Stimulated activated effector memory CD8-positive, alpha-beta T cell treated with anti-CD3 and anti-CD28 coated beads, Interleukin-12 subunit alpha, Interleukin-12 subunit beta, amount 100 ng/mL, for 72 hours (primary cell): Measurements from ENCODE around the gene SKAP1.
"Not testable (repeated sequence)": the region's sequence is repeated elsewhere in the genome, so short reads cannot be mapped to it uniquely, and the experiment has no call there.

Experiments used
- ATAC-seq: fragments of 150-1000 bp; cut with Tn5 transposase; 2 replicates; pipeline ENCODE4 v1.10.0; 2021
- DNase-seq, 2 donors: peaks; one replicate each; pipeline ENCODE4 v3.0.0; 2021 to 2022; ENCODE audit warnings: low spot score in 2 of 2
- H3K27ac Mint-ChIP-seq: one replicate; pipeline ENCODE4 v1.8.0; 2022; ENCODE audit warnings: mild to moderate bottlenecking, mixed read lengths
- H3K36me3 Mint-ChIP-seq: one replicate; pipeline ENCODE4 v1.8.0; 2022; ENCODE audit warnings: mild to moderate bottlenecking, mixed read lengths
- H3K4me1 Mint-ChIP-seq: one replicate; pipeline ENCODE4 v1.8.0; 2022; ENCODE audit warnings: mixed read lengths
- H3K4me3 Mint-ChIP-seq: one replicate; pipeline ENCODE4 v1.8.0; 2022; ENCODE audit warnings: mild to moderate bottlenecking, mixed read lengths
- H3K9me3 Mint-ChIP-seq: one replicate; pipeline ENCODE4 v1.8.0; 2022; ENCODE audit warnings: mixed read lengths

SKAP1 gene

GRCh38 chr17:48290378-48290777, 139.6 kb downstream of the SKAP1 start:
- no peak overlapping the region for H3K4me3 Mint-ChIP-seq
- H3K9me3 Mint-ChIP-seq, result no peaks in the 10 kb centered on the region
- peaks cover 15% of the 10 kb centered on the region for H3K36me3 Mint-ChIP-seq
- no peak for ATAC-seq
- no peak for DNase-seq
- H3K4me1 Mint-ChIP-seq, result peaks cover 27% of the 10 kb centered on the region
- H3K27ac Mint-ChIP-seq, result no peak overlapping the region

DNA sequence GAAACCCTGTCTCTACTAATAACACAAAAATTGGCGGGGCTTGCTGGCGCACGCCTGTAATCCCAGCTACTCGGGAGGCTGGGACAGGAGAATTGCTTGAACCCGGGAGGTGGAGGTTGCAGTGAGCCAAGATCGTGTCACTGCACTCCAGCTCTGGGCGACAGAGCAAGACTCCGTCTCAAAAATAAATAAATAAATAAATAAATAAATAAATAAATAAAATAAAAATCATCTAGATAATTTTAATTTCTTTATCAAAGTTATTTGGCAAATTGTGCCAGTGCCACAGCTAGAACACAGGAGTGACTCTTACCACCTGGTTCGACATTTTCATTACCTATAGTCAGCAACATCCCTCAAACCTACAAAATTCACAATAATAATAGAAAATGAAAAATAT, 143.1 kb downstream of the SKAP1 start:
- peaks cover 20% of the 10 kb centered on the region for H3K4me1 Mint-ChIP-seq
- DNase-seq, H3K4me3 Mint-ChIP-seq, H3K27ac Mint-ChIP-seq, H3K9me3 Mint-ChIP-seq, ATAC-seq: not testable (repeated sequence)
- peaks cover 13% of the 10 kb centered on the region for H3K36me3 Mint-ChIP-seq

DNA sequence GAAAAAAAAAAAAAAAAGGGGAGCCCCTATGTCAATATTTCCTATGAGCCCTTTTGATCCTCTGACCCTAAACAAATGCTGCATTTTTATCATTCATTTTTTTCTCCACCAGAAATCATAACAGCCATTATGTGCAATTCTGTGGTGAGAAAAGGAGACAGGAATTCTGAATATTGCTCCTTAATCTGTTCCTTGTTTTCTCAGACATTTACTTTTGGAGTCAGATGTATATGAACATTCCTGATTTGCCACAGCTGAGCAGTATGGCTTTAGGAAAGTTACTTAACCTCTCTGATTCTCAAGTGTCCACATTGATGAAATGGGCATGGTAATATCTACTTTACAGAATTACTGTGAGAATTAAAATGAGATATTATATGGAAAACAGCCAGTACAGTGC, 144.4 kb downstream of the SKAP1 start:
- ATAC-seq (no peak), DNase-seq (no peak)
- no peaks in the 10 kb centered on the region for H3K9me3 Mint-ChIP-seq
- peaks cover 20% of the 10 kb centered on the region for H3K4me1 Mint-ChIP-seq
- H3K36me3 Mint-ChIP-seq, result peaks cover 4% of the 10 kb centered on the region
- no peak overlapping the region for H3K4me3 Mint-ChIP-seq
- H3K27ac Mint-ChIP-seq, result no peak overlapping the region

- no peak for DNase-seq
- Mint-ChIP-seq H3K9me3 (no peaks in the 10 kb centered on the region), H3K4me3 (no peak overlapping the region), H3K36me3 (no peaks in the 10 kb centered on the region), H3K4me1 (peaks cover 17% of the 10 kb centered on the region), H3K27ac (peak overlapping the region; percentile 15)
- ATAC-seq, result no peak
These were observed 146.1 kb downstream of the SKAP1 start for GRCh38 chr17:48283907-48284306.

- Mint-ChIP-seq H3K36me3 (peaks cover 2% of the 10 kb centered on the region), H3K4me1 (peaks cover 22% of the 10 kb centered on the region), H3K27ac (peak overlapping the region; percentile 15), H3K4me3 (no peak overlapping the region), H3K9me3 (no peaks in the 10 kb centered on the region)
- ATAC-seq (no peak), DNase-seq (no peak)
These were observed 146.6 kb downstream of the SKAP1 start for GRCh38 chr17:48283411-48283810.

- H3K4me3 Mint-ChIP-seq, result no peak overlapping the region
- no peak overlapping the region for H3K27ac Mint-ChIP-seq
- ATAC-seq (no peak), DNase-seq (no peak)
- H3K36me3 Mint-ChIP-seq, result peaks cover 9% of the 10 kb centered on the region
- H3K9me3 Mint-ChIP-seq, result no peaks in the 10 kb centered on the region
- peaks cover 29% of the 10 kb centered on the region for H3K4me1 Mint-ChIP-seq
These were observed 147.7 kb downstream of the SKAP1 start for GRCh38 chr17:48282303-48282702.

- Mint-ChIP-seq H3K9me3 (no peaks in the 10 kb centered on the region), H3K36me3 (peaks cover 19% of the 10 kb centered on the region), H3K4me1 (peaks cover 47% of the 10 kb centered on the region), H3K4me3 (no peak overlapping the region), H3K27ac (peak overlapping the region; percentile 23)
- ATAC-seq (no peak), DNase-seq (no peak)
These were observed 151.1 kb downstream of the SKAP1 start for GRCh38 chr17:48278760-48279491.

GRCh38 chr17:48276776-48277175, 153.2 kb downstream of the SKAP1 start:
- DNase-seq (no peak), ATAC-seq (peak; percentile 37)
- Mint-ChIP-seq H3K4me3 (no peak overlapping the region), H3K27ac (peak overlapping the region; percentile 30), H3K4me1 (peaks cover 36% of the 10 kb centered on the region), H3K36me3 (peaks cover 19% of the 10 kb centered on the region), H3K9me3 (no peaks in the 10 kb centered on the region)

- no peaks in the 10 kb centered on the region for H3K9me3 Mint-ChIP-seq
- no peak for DNase-seq
- no peak for ATAC-seq
- H3K4me1 Mint-ChIP-seq, result peaks cover 17% of the 10 kb centered on the region
- H3K36me3 Mint-ChIP-seq, result peaks cover 6% of the 10 kb centered on the region
- H3K4me3 Mint-ChIP-seq, result no peak overlapping the region
- H3K27ac Mint-ChIP-seq, result no peak overlapping the region
These were observed 159.1 kb downstream of the SKAP1 start for GRCh38 chr17:48270899-48271298.

DNA sequence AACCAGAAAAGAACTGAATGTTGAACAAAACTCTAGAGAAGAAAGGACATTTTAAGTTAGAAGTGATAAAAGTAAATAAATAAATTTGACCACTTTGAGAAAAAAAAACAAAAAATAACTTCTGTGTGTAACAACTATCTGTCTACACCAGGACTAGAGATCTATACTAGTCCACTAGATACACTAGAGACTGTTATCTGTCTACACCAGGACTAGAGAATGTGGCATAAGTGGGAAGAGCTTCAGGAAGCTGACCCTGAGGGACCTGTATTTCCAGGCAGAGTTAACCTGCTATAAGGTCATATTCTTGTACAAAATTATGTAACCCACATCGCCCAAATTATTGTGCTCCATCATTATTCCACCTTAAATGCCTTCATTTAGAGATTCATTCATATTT, 160.8 kb downstream of the SKAP1 start:
- Mint-ChIP-seq H3K4me1 (peaks cover 20% of the 10 kb centered on the region), H3K4me3 (no peak overlapping the region), H3K27ac (no peak overlapping the region), H3K36me3 (peaks cover 6% of the 10 kb centered on the region), H3K9me3 (no peaks in the 10 kb centered on the region)
- DNase-seq (no peak), ATAC-seq (no peak)

DNA sequence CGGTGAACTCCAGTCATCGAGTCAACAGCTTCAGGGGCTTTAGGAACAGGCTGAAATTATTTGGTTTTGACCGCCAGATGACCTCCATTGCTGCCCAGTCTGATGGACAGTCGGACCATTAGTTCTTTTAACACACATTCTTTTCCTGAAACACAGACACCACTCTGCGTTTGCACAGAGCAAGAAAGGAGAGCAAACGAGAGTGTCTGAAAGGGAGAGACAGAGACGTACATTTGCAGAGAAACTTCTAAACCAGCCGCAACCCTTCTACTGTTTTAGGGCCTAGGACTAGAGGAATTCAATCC, 166.3 kb downstream of the SKAP1 start:
- Mint-ChIP-seq H3K27ac (no peak overlapping the region), H3K9me3 (no peaks in the 10 kb centered on the region), H3K4me1 (peaks cover 40% of the 10 kb centered on the region), H3K36me3 (peaks cover 22% of the 10 kb centered on the region), H3K4me3 (no peak overlapping the region)
- ATAC-seq (no peak), DNase-seq (no peak)

DNA sequence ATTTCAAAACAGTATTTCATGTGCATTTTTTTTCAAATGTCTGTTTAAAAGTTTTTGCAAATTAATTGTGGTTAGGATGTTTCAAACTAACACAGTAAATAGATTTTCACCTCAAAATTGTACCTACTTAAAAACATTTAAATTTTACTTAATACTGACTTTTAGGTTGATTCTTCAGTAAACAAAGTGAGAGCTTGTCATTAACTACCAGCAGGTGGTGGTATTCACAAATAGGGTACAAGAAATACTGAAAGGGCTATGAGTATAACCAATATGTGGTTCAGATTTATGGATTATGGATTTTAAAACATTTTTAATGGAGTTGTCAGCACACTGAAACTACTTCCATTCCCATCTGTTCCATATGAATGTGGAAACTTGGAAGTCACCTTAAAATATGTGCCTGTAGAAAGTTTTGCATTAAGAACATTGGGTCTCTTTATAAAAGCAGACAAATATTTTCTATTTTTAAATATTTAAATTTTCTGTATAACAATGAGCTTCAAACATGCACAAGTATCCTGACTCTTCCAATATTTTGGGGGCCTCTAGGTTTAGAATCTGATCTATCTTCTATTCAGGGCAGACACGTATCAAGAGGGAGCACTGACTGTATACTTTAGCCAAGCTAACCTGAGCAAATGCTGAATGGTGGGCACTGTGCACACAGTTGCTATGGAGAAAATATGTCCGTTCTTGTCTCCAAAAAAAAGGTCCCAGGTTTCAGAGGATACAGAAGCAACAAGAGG, 166.9 kb downstream of the SKAP1 start:
- no peaks in the 10 kb centered on the region for H3K9me3 Mint-ChIP-seq
- DNase-seq (no peak), ATAC-seq (no peak)
- peaks cover 40% of the 10 kb centered on the region for H3K4me1 Mint-ChIP-seq
- H3K36me3 Mint-ChIP-seq, result peaks cover 22% of the 10 kb centered on the region
- H3K27ac Mint-ChIP-seq, result no peak overlapping the region
- H3K4me3 Mint-ChIP-seq, result no peak overlapping the region

- Mint-ChIP-seq H3K4me1 (peaks cover 40% of the 10 kb centered on the region), H3K36me3 (peaks cover 28% of the 10 kb centered on the region), H3K27ac (no peak overlapping the region), H3K4me3 (no peak overlapping the region), H3K9me3 (no peaks in the 10 kb centered on the region)
- ATAC-seq (peak; percentile 54), DNase-seq (no peak)
These were observed 168.6 kb downstream of the SKAP1 start for GRCh38 chr17:48261297-48261880.

GRCh38 chr17:48259694-48260291, 170.2 kb downstream of the SKAP1 start:
- ATAC-seq (no peak), DNase-seq (no peak)
- Mint-ChIP-seq H3K36me3 (peaks cover 24% of the 10 kb centered on the region), H3K9me3 (no peaks in the 10 kb centered on the region), H3K4me3 (no peak overlapping the region), H3K4me1 (peaks cover 29% of the 10 kb centered on the region), H3K27ac (no peak overlapping the region)

- Mint-ChIP-seq H3K36me3 (peaks cover 31% of the 10 kb centered on the region), H3K9me3 (no peaks in the 10 kb centered on the region), H3K4me1 (peaks cover 17% of the 10 kb centered on the region), H3K4me3 (no peak overlapping the region), H3K27ac (no peak overlapping the region)
- no peak for ATAC-seq
- DNase-seq, result no peak
These were observed 171.7 kb downstream of the SKAP1 start for GRCh38 chr17:48258331-48258730.
